Measurements from ENCODE around the gene USP10.

USP10 gene

GRCh38 chr16:84750575-84750974 lies 50.8 kb downstream of the USP10 start:
- DNase-seq (ENCODE audit: low spot score) (no peak), FAIRE-seq (no peak)

DNA sequence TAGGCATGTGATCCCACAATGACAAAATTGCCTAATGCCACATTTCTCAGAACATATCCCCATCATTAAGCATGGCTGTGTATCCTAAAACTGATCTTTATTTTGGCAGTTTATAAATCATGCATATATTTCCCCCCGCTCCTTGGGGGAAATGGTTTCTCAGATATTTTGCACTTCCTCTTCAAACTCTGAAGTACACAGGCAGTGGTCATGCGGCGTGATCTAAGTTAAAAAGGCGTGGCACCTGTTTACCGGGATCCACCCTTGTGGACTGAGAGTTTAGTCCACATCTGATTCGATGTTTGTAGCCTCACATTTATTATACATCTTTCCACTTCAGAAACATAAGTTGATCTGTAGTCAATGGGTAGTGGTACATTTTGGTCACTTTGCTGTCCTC lies 51.4 kb downstream of the USP10 start:
- DNase-seq (ENCODE audit: low spot score) (no peak), FAIRE-seq (no peak)

- DNase-seq (ENCODE audit: low spot score) (no peak), FAIRE-seq (no peak)
Measured at GRCh38 chr16:84751947-84752346, 52.1 kb downstream of the USP10 start.

- FAIRE-seq (no peak), DNase-seq (ENCODE audit: low spot score) (no peak)
Measured at GRCh38 chr16:84752600-84752999, 52.8 kb downstream of the USP10 start.

DNA sequence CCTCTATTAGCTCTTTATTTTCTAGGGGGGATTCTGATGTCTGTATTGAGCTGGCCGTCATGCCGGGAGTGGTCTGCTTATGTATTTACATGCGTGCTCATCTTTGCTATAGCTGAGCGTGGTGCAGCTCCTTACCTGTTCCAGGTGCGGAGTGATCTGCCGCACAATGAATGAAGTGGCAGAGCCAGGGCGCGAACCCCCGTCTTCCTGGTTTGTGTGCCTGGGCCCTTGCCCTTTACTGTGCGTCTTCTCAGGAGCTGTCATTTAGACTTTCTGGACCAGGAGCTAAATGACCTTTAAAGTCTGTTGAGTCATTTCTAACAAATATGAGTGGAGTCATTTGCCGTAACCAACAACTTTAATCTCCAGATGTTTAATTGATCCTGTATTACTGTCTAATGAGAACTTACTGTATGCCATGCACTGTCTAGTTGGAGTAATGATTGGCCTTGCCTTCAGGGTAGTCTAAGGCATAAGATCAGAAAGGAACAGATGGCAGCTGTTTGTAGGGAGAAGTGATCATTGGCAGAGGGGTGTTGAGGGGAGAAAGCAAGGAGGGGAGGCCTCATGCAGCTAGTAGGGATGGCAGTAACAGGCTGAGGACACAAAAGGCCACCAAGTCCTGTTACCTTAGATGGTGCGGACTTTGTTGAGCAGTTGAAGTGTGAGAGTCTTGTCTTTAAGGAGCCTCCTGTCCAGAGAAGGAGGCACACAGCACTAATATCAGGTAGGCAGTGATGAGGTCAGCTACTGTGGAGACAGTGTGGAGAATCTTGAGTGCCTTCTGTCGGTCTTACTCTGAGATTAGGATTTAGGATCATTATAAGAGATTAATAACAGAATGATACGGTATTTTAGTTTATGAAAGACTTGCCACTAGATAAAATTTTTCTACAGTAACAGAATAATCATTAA lies 53.9 kb downstream of the USP10 start:
- FAIRE-seq (no peak), DNase-seq (ENCODE audit: low spot score) (no peak)

DNA sequence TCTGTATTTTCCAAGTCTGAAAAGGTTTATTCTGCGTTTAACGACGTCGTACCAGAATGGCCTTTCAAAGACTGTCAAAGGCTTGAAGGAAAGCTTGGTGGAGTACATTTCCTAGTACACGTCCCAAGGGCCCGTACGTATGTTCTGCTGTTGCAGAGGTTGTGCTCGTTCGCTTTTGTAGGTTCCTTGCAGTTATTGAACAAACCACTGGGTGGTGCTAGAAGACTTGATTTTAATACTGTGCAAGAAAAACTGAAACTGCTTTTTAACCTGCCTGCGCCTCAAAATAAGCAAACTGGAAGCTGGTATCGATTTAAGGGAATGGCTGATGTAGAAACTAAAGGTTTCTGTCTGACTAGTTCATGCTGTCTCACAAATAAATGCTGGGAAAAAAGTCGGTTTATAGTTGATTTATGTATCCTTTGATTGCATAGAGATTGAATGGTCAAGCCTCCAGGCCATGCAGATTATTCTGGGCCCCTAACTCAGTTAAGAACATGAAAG lies 54.6 kb downstream of the USP10 start:
- peak; percentile 72 for DNase-seq (ENCODE audit: low spot score)
- no peak for FAIRE-seq

DNA sequence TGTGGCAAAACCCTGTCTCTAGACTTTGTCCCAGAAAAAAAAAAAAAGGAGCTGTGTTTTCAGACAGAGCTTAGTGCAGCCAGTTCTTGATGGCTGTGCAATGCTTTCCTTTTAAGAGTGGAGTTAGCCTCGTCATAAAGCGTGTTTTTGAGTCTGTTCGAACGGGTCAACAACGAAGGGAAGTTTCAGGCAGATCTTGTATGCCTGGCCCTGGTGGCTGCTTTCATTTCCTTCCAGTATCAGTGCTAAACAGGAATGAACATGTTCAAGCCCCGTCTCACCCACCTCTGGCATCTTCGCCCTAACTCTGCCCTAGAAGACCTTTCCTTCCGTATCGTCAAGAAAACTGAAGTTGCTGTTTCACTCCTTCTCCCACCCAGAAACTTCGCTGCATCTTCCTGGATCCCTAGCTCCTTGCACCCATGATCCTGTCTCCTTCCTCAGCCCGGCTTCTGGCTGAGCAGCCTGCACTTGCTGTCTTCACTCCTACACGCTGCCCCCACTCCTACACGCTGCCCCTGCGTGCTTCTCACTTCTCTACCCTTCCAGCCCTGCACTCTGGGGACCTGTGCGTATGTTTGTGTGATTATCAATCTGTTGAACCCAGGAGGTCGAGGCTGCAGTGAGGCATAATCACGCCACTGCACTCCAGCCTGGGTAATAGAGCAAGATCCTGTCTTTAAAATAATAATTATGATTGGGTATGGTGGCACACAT lies 55.3 kb downstream of the USP10 start:
- no peak for DNase-seq (ENCODE audit: low spot score)

GRCh38 chr16:84756830-84757229 lies 57.0 kb downstream of the USP10 start:
- FAIRE-seq, result no peak
- no peak for DNase-seq (ENCODE audit: low spot score)

More for the DNA sequence above, 55.3 kb downstream of the USP10 start:
- no peak for FAIRE-seq

DNA sequence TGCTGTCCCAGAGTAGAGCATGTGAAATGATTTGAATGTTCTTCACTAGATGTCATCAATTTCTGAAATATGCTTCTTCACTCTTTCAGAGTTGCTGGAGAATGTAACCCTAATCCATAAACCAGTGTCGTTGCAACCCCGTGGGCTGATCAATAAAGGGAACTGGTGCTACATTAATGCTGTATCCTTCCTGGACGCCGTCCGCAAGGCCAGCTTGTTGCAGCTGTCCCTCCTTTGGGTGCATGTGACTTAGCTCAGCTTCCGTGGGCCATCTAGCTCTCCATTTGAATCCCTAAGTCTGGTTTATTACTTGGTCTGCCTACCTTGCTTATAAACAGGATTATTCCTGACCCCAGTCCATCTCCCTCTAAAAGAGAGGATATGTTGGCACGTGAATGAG lies 58.8 kb downstream of the USP10 start:
- DNase-seq (ENCODE audit: low spot score), result no peak
- FAIRE-seq, result no peak

DNA sequence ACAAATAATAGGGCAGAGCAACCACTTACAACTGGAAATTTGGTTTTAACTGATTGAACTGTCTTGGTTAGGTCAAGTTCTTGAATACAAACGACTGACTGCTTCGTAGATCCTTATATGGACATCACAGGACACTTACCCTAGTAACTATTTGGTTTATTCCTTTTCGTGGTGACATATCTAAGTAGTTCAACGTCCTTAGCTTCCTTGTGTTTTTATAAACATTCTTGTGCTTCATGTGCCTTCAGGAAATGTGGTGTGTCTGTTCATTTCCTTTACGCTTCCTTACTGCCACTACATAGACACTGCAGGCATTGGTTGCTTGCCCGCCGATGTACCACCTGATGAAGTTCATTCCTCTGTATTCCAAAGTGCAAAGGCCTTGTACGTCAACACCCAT lies 59.3 kb downstream of the USP10 start:
- DNase-seq (ENCODE audit: low spot score) (no peak), FAIRE-seq (no peak)

DNA sequence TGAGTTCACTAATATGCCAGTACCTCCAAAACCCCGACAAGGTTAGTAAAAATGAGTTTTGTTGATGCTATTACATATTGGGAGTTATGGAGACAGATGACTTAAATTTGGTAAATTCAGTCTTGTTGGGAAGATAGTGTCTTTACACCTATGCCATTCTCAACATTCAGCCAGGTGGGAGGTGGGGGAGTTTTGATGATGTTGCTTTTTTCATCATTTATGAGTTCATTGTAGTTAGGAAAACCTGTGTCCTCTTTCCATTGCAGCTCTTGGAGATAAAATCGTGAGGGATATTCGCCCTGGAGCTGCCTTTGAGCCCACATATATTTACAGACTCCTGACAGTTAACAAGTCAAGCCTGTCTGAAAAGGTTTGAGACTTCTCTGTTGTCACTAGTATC lies 60.1 kb downstream of the USP10 start:
- FAIRE-seq, result no peak
- DNase-seq (ENCODE audit: low spot score), result no peak

DNA sequence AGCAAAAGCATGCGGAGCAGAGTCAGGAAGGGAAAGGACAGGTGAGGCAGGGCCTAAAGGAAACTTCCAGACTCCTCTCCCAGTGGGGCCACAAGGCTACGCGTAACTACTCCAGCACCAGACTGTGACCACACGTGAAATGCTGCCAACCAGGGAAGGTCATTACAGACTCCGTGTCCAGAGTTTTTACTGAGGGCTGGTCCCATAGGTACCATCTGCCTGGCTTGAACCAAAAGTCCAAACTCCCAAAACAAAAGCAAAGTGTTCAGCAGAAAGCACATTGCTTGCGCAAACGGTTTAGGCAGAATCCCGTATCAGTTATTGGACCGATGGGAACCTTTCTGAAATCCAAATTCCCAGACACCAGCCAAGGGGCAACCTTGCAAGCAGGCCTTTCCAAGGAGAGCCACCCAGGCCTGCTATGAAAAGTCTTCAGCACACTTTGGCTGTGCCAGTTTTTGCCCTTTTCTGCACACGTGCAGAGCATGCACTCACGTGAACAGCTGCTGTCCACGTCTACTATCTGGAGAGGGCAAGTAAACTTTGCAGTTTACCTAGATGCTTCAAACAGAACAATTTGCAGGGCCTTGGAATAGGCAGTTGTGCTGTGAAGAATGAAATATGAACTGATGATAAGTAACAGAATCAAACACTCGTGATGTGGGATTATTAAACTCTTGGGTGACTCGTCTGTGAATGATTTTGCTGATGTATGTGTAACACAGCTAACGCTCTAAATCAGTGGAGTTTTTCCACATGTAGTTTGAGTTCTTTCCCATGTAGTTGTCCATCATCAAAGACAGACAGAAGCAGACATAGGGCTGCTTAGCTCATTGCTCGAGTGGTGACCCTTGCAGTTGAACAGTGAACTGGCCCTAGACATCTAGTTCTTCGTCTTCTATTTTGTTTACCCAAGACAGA lies 61.9 kb downstream of the USP10 start:
- no peak for FAIRE-seq
- no peak for DNase-seq (ENCODE audit: low spot score)

- DNase-seq (ENCODE audit: low spot score), result no peak
- FAIRE-seq, result no peak
Measured at GRCh38 chr16:84763164-84763563, 63.4 kb downstream of the USP10 start.

GRCh38 chr16:84763629-84764028 lies 63.8 kb downstream of the USP10 start:
- peak; percentile 30 for FAIRE-seq
- no peak for DNase-seq (ENCODE audit: low spot score)

DNA sequence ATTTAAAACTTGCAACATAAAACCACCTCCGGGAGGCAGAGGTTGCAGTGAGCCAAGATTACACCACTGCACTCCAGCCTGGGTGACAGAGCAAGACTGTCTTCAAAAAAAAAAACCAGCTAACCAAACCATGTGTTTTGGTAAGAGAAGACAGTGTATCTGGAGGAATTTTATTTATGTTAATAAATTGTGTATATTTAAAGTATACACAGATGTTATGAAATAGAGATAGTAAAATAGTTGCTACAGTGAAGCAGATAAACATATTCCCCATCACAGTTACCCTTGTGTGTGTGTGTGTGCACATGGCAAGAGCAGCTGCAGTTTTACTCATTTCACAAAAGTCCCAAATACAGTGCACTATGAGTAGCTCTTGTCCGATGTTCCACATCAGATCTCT lies 65.2 kb downstream of the USP10 start:
- FAIRE-seq, result no peak
- no peak for DNase-seq (ENCODE audit: low spot score)

- no peak for FAIRE-seq
- no peak for DNase-seq (ENCODE audit: low spot score)
Measured at GRCh38 chr16:84765616-84766580, 66.1 kb downstream of the USP10 start.

GRCh38 chr16:84766978-84767773 lies 67.4 kb downstream of the USP10 start:
- DNase-seq (ENCODE audit: low spot score) (no peak), FAIRE-seq (no peak)

GRCh38 chr16:84768061-84768807 lies 68.4 kb downstream of the USP10 start:
- FAIRE-seq, result no peak
- DNase-seq (ENCODE audit: low spot score), result no peak

GRCh38 chr16:84768808-84769197 lies 69.0 kb downstream of the USP10 start:
- FAIRE-seq (no peak), DNase-seq (ENCODE audit: low spot score) (no peak)
